Glomerular endothelial cell (primary cell): ENCODE data around the gene PRICKLE1. TPM values are rescaled to one million over a fixed set of nuclear protein-coding genes. Genes with fewer than 3 reads are reported as not detected.

Experiments
- DNase-seq: peaks from one replicate; pipeline ENCODE4 v3.0.0-alpha.2; 2011; ENCODE audit warnings: low read depth, low spot score; ENCODE audit errors: extremely low read depth
- total RNA-seq: library from RNA; depleted of rRNA; stranded (reverse); fragments of >200 nt; gene quantifications from 2 replicates; pipeline ENCODE4 v1.2.3, GENCODE V29; 2015

Gene PRICKLE1
- 6.8 and 7.1 TPM in 2 replicates for total RNA-seq

GRCh38 chr12:42589465-42590329 is at the start of gene PRICKLE1:
Gene PRICKLE1 (minus strand): TSS chr12:42589746. CDS start chr12:42472516, 117,230 bp downstream.
- DNase-seq = no peak

DNA sequence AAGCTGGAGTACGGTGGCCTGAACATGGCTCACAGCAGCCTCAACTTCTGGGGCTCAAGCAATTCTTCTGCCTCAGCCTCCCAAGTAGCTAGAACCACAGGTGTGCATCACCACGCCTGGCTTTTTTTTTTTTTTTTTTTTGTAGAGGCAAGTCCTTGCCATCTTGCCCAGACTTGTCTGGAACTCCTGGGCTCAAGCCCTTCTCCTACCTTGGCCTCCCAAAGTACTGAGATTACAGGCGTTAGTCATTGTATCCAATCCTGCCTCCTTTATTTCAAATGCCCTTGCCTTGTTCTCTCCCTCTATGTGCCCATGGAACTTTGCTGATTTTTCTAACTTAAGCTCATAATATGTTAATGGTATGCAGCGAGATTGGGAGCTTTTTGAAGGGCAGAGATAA is 49.2 kb upstream of the PRICKLE1 start:
- DNase-seq = no peak

DNA sequence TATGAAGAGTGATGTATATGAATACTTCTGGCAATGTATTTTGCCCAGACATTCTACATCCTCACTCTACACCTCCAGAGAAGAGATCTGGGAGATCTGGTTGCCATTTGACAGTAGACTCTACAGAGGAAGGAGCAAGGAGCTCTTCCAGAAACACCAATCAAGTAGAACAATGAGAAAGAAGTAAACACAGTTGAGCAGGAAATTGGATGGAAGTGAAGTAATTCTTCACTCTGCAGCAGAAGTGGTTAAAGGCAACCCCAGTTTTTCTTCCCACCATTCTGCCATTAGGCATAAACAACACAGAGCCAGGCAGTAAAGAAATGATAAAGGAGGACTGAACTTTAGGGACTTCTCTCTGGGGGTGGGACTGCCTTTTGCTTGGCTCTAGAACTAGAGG is 48.5 kb upstream of the PRICKLE1 start:
- peak; percentile 14 for DNase-seq

GRCh38 chr12:42636993-42637392 is 47.4 kb upstream of the PRICKLE1 start:
- no peak for DNase-seq

DNA sequence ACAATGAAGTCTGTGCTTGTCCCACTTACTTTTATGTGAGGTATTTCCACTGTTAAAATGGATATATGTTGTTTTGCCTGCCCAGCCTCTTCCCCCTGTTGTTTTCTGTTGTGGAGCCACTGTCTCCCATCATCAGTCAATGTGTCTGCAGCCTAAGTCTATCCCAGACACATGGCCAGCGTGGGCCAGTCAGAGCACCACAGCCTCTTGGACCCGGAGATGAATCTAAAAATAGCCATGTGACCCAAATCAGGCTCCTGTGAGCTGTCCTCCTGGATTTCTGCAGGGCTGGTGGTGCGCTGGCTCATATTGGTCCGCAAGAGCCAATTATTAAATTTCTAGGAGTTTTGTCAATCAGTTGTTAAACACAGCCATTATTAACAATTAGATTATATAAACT is 44.0 kb upstream of the PRICKLE1 start:
- no peak for DNase-seq

DNA sequence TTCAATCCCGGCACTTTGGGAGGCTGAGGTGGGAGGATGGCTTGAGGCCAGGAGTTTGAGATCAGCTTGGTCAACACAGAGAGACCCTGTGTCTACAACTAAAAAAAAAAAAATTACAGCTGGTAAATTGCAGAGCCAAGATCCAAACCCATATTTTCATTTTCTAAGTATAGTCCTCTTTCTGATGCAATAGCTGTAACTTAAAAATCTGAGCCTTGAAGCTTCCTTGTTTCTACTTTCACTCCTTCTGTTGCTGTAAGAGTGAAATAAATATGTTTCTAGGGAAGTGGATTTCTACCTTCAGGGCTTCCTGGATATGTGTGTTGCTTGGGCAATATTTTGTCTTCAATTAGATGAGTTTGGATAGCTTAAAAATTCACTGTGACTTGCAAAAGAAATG is 42.0 kb upstream of the PRICKLE1 start:
- no peak for DNase-seq

- no peak for DNase-seq
Measured at GRCh38 chr12:42630314-42630713, 40.8 kb upstream of the PRICKLE1 start.

GRCh38 chr12:42627151-42627550 is 37.6 kb upstream of the PRICKLE1 start:
- no peak for DNase-seq

DNA sequence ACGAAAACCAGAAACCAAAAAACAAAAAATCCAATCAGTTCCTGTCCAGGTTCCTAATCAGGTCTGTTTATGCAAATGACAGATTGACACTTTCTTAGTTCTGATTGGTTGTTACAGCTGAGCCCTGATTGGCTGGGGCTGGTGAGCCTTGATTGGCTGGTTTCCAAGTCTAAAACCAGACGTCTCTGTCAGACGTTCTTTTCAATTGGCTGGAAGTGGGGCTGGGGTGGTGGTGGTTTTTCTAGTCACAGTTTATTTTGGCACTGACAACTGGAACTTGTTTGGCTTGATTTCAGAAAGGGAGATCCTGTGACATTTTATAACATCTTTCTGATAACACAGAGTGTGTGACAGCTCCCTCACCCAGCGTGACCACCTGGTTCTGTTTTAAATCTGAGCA is 36.1 kb upstream of the PRICKLE1 start:
- no peak for DNase-seq

DNA sequence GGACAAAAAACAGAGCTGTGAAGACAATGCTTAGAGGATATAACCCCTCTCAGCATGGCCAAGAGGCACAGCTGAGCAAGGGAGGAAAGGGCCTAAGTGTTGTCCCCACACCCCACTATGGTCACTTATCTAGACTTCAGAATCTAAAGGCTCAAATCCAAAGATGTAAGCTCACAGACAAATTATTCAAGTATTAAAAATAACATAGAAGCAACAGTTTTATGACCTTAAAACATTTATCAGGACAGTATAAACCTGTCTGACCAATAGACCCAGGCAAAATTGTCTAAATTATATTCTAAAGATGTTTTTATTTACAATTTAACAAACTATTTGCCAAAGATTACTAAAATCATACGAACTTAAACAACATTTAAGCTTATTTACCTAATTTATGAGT is 28.1 kb upstream of the PRICKLE1 start:
- DNase-seq = no peak

DNA sequence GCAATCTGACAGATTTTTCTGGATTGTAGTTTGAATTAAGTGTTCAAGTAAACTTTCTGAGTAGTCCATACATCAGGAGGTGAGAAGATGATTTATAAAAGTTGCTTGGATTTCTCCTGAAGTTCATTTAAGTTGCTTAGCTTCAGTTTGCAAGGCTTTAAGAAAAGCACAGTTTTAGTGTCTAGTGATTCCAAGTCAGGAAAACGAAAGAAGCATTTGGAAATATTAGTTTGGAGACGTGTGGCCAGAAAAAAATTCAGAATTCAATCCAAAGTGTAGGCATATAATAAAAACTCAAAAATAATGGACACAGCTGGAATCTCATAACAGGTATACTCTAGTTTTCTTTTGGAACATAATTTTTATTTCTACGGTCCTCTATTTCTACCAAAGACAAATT is 25.5 kb upstream of the PRICKLE1 start:
- DNase-seq = no peak

DNA sequence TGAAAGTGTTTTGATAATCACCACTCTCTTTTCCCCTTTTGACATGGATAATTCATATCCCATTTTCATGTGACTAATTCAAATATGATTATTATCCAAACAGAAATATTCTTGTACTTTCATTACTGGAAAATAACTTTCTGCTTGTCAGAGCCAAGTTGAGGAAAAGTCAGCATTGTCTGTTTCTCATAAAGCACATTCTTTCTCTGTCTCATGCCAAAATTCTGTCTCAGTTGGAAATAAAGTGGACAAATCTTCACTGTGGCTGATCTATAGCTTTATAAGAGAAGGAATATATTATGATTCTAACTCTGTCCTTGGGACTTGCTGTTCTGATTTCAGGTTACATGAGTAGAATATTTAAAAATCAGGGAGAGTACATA is 22.7 kb upstream of the PRICKLE1 start:
- DNase-seq = no peak

DNA sequence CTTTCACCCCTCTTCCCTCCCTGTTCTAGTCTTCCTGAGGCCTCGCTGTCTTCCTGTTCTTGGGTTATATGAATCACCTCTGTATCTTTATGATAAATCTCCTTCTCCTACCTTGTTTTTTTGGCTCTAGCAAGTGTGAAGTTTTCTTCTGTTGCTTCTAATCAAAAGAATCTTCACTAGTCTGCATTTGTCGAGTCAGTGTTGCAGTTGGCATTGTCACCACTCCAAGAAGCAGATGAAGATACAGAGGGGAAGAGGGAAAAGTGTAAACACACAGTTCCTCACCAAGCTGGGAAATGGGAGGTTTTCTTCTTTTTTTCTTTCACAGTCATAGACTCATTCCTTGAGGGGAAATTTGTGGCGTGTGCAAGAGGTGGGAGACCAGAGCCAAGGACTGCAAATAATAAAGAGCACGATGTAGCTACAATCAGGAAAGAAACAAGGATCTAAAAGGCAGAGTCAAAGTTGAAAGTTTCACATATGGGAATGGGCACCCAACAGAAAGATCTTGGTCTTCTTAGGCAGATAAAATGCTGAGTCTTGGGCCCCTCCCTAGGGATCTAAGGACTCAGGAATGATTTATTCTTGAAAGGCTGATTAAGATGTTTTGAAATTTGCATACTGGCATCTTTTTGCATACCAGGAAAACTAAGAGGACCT is 22.2 kb upstream of the PRICKLE1 start:
- DNase-seq = no peak

GRCh38 chr12:42609605-42610004 is 20.1 kb upstream of the PRICKLE1 start:
- DNase-seq = no peak

- no peak for DNase-seq
Measured at GRCh38 chr12:42608196-42608825, 18.8 kb upstream of the PRICKLE1 start.

- no peak for DNase-seq
Measured at GRCh38 chr12:42607584-42608058, 18.1 kb upstream of the PRICKLE1 start.

DNA sequence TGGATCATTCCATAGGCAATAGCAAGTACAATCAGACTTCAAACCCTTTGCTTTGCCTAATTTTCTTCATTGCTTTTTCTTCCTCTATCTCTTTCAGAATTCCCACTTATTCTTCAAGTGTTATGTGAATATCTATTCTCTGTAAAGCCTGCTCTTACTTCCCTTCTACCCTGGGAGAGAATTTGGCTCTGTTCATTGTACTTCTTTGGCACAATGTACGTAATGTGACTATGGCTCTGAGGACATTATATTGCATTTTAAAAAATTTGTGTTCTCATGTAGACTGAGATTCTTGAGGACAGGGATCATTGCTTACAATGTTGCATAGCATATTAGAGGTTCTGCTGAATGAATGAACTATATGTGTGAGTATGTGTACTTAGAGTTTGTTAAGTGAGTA is 16.9 kb upstream of the PRICKLE1 start:
- no peak for DNase-seq

GRCh38 chr12:42605685-42606084 is 16.1 kb upstream of the PRICKLE1 start:
- no peak for DNase-seq

GRCh38 chr12:42603246-42603990 is 13.9 kb upstream of the PRICKLE1 start:
- DNase-seq = no peak

DNA sequence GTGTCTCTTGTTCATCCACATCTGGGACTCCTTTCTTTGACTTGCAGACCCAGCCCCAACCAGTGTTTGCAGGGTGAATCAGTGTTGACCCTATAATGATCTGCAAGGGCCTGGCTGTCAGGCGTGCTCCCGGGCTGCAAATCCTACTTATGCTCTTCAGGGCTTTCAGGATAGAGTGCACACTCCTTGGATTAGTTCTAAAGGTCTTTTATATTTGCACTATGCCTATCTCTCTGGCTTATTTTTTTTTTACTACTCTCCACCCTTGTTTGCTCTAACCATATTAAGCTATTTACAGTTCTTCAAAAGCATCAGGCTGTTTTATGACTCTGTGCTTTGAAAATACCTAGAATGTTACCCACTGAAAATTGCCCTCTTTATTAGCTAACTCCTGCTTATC is 4.3 kb upstream of the PRICKLE1 start:
- no peak for DNase-seq
